HEK293 (cell line): ENCODE data around the gene CDH8.

Source experiments
- CTCF ChIA-PET: fragments of 350-600 bp; formaldehyde crosslinking; extraction: SDS; loops from one replicate; lab custom pipeline; 2021; ENCODE audit warnings: antibody characterized with exemption; lab: Yijun Ruan, JAX
- POLR2A ChIA-PET: fragments of 300-600 bp; formaldehyde crosslinking; extraction: SDS; loops from one replicate; lab custom pipeline; 2020; ENCODE audit warnings: antibody characterized with exemption, inconsistent platforms; lab: Yijun Ruan, JAX
- H3K27ac ChIP-seq: fragments of 200-500 bp; sonication (Bioruptor generic); 2 replicates; pipeline ENCODE4 v1.5.1; 2014; ENCODE audit warnings: low read depth, low read length, control low read depth, inconsistent platforms; ENCODE audit errors: extremely low read depth
- H3K36me3 ChIP-seq, 2 experiments: fragments of 200-500 bp in 1 of 2; sonication (Bioruptor generic) in 1 of 2; 1 replicate in 1 of 2; 2 replicates in 1 of 2; pipeline ENCODE4 v1.5.1; 2014 to 2017; ENCODE audit warnings: inconsistent platforms in 2 of 2, low read length in 2 of 2; ENCODE audit not compliant: control insufficient read depth in 2 of 2, insufficient read depth in 1 of 2
- H3K4me1 ChIP-seq: fragments of 200-500 bp; sonication (Bioruptor generic); 2 replicates; pipeline ENCODE4 v1.5.1; 2014; ENCODE audit warnings: mild to moderate bottlenecking, low read length, inconsistent platforms; ENCODE audit not compliant: control insufficient read depth, insufficient read depth
- H3K4me3 ChIP-seq: 2 replicates; pipeline ENCODE4 v1.5.1; 2011; ENCODE audit warnings: low read depth, mild to moderate bottlenecking, control low read depth, low read length, moderate library complexity
- H3K9me3 ChIP-seq: fragments of 200-500 bp; sonication (Bioruptor generic); 2 replicates; pipeline ENCODE4 v1.5.1; 2014; ENCODE audit warnings: low read depth, low read length, inconsistent platforms; ENCODE audit not compliant: control insufficient read depth, insufficient read depth
- ELK4 ChIP-seq: IDR thresholded peaks from 2 replicates; pipeline ENCODE4 v1.6.1; 2011; ENCODE audit warnings: mild to moderate bottlenecking, low read depth, low read length, borderline replicate concordance
- HOXD13 ChIP-seq: sonication (generic); formaldehyde crosslinking; IDR thresholded peaks from 2 replicates; pipeline ENCODE4 v1.8.0; 2022; ENCODE audit warnings: missing genetic modification reagents, borderline replicate concordance
- MYNN ChIP-seq: fragments of 450-650 bp; formaldehyde crosslinking; IDR thresholded peaks from 2 replicates; pipeline ENCODE4 v1.5.1; 2016; ENCODE audit warnings: missing biosample characterization, missing genetic modification characterization, borderline replicate concordance
- PATZ1 ChIP-seq: fragments of 450-650 bp; formaldehyde crosslinking; IDR thresholded peaks from 2 replicates; pipeline ENCODE4 v1.5.1; 2016; ENCODE audit warnings: missing biosample characterization, missing genetic modification characterization
- PRDM4 ChIP-seq: fragments of 450-650 bp; formaldehyde crosslinking; IDR thresholded peaks from 2 replicates; pipeline ENCODE4 v1.5.1; 2017; ENCODE audit warnings: missing biosample characterization, missing genetic modification characterization
- SCRT2 ChIP-seq: fragments of 450-650 bp; formaldehyde crosslinking; IDR thresholded peaks from 2 replicates; pipeline ENCODE4 v1.5.1; 2016; ENCODE audit warnings: missing biosample characterization, missing genetic modification characterization
- TSHZ1 ChIP-seq: fragments of 450-650 bp; formaldehyde crosslinking; IDR thresholded peaks from 2 replicates; pipeline ENCODE4 v1.5.1; 2016; ENCODE audit warnings: missing biosample characterization, missing genetic modification characterization, borderline replicate concordance
- ZNF132 ChIP-seq: fragments of 450-650 bp; formaldehyde crosslinking; IDR thresholded peaks from 2 replicates; pipeline ENCODE4 v1.5.1; 2017; ENCODE audit warnings: missing biosample characterization, missing genetic modification characterization, borderline replicate concordance
- ZNF23 ChIP-seq: fragments of 450-650 bp; formaldehyde crosslinking; IDR thresholded peaks from 2 replicates; pipeline ENCODE4 v1.5.1; 2016; ENCODE audit warnings: missing biosample characterization, missing genetic modification characterization, borderline replicate concordance
- ZNF274 ChIP-seq, 2 experiments: fragments of 200-500 bp in 1 of 2; fragments of 450-650 bp in 1 of 2; sonication (Bioruptor generic) in 1 of 2; formaldehyde crosslinking in 1 of 2; IDR thresholded peaks; 2 replicates each; pipeline versions ENCODE4 v1.5.1 to v1.6.1; 2014 to 2016; ENCODE audit warnings: borderline replicate concordance in 1 of 2, inconsistent platforms in 1 of 2, low read length in 1 of 2, missing biosample characterization in 1 of 2, missing genetic modification characterization in 1 of 2
- ZNF324 ChIP-seq: fragments of 450-650 bp; formaldehyde crosslinking; IDR thresholded peaks from 2 replicates; pipeline ENCODE4 v1.5.1; 2016; ENCODE audit warnings: missing biosample characterization, missing genetic modification characterization
- ZNF398 ChIP-seq: fragments of 450-650 bp; formaldehyde crosslinking; IDR thresholded peaks from 2 replicates; pipeline ENCODE4 v1.5.1; 2017; ENCODE audit warnings: missing biosample characterization, missing genetic modification characterization

CDH8 gene

GRCh38 chr16:61929776-61930175 lies 106.5 kb downstream of the CDH8 start (continued):
- TF ChIP-seq PRDM4 (tag by site-specific recombination) (no peak), ZNF398 (no peak)

GRCh38 chr16:61926766-61927165 lies 109.5 kb downstream of the CDH8 start:
- POLR2A ChIA-PET, result no interaction called here
- H3K9me3 ChIP-seq, result no peaks in the 10 kb centered on the region
- CTCF ChIA-PET, result no interaction called here
- H3K36me3 ChIP-seq, result no peaks in the 10 kb centered on the region
- H3K4me1 ChIP-seq, result no peaks in the 10 kb centered on the region
- no peak overlapping the region for H3K27ac ChIP-seq
- no peak overlapping the region for H3K4me3 ChIP-seq
- TF ChIP-seq TSHZ1 (tag by site-specific recombination) (no peak), ZNF324 (no peak), MYNN (tag by site-specific recombination) (no peak), ZNF132 (tag by site-specific recombination) (no peak), HOXD13 (CRISPR knock-in tag) (no peak), ZNF274 (IDR thresholded peaks at IDR 0.05; ENCODE audit: low read length) (no peak), ZNF274 (tag by site-specific recombination; IDR thresholded peaks at IDR 0.05; ENCODE audit: borderline replicate concordance) (no peak), ZNF23 (tag by site-specific recombination) (no peak), SCRT2 (tag by site-specific recombination) (no peak), PATZ1 (tag by site-specific recombination) (no peak), ELK4 (no peak)
